ENCODE results near the gene GMFB.

The GMFB gene

GRCh38 chr14:54425537-54426274 lies 63.1 kb downstream of the GMFB start:
- no peak for DNase-seq (ENCODE audit: low spot score)

- DNase-seq (ENCODE audit: low spot score), result no peak
Measured at GRCh38 chr14:54425068-54425467, 63.7 kb downstream of the GMFB start.

All from iPS-NIHi11 (cell line).